GM21786 (cell line): ENCODE data around the gene KMT2E.
"Not testable (repeated sequence)": the region's sequence is repeated elsewhere in the genome, so short reads cannot be mapped to it uniquely, and the experiment has no call there.

Source experiments
- ATAC-seq: cut with Tn5 transposase; IDR thresholded peaks from one replicate; pipeline ENCODE4 v1.9.1; 2021; ENCODE audit not compliant: unreplicated experiment

KMT2E gene

GRCh38 chr7:105022458-105022857 is 8.5 kb downstream of the KMT2E start:
- ATAC-seq, result no peak

- ATAC-seq, result no peak
Observed at GRCh38 chr7:105024734-105025133, 10.7 kb downstream of the KMT2E start.

- ATAC-seq, result no peak
Observed at GRCh38 chr7:105026750-105027149, 12.7 kb downstream of the KMT2E start.

- ATAC-seq, result no peak
Observed at GRCh38 chr7:105027176-105027853, 13.3 kb downstream of the KMT2E start.

- peak; percentile 62 for ATAC-seq
Observed at GRCh38 chr7:105028004-105028403, 14.0 kb downstream of the KMT2E start.

GRCh38 chr7:105028941-105029340 is 14.9 kb downstream of the KMT2E start:
- not testable (repeated sequence) for ATAC-seq

- ATAC-seq, result no peak
Observed at GRCh38 chr7:105030447-105030846, 16.4 kb downstream of the KMT2E start.

GRCh38 chr7:105032553-105033214 is 18.7 kb downstream of the KMT2E start:
- ATAC-seq, result no peak

GRCh38 chr7:105035349-105035748 is 21.3 kb downstream of the KMT2E start:
- ATAC-seq, result no peak

- no peak for ATAC-seq
Observed at GRCh38 chr7:105036217-105037168, 22.5 kb downstream of the KMT2E start.

- ATAC-seq, result no peak
Observed at GRCh38 chr7:105037319-105037718, 23.3 kb downstream of the KMT2E start.

- ATAC-seq, result no peak
Observed at GRCh38 chr7:105044449-105045070, 30.6 kb downstream of the KMT2E start.

GRCh38 chr7:105046414-105046813 is 32.4 kb downstream of the KMT2E start:
- no peak for ATAC-seq

GRCh38 chr7:105047932-105048331 is 33.9 kb downstream of the KMT2E start:
- no peak for ATAC-seq

GRCh38 chr7:105050493-105050892 is 36.5 kb downstream of the KMT2E start:
- ATAC-seq, result no peak

- ATAC-seq, result not testable (repeated sequence)
Observed at GRCh38 chr7:105050899-105051298, 36.9 kb downstream of the KMT2E start.

GRCh38 chr7:105055084-105055483 is 41.1 kb downstream of the KMT2E start:
- ATAC-seq, result no peak

GRCh38 chr7:105055621-105056020 is 41.6 kb downstream of the KMT2E start:
- no peak for ATAC-seq

- ATAC-seq, result no peak
Observed at GRCh38 chr7:105057472-105057871, 43.5 kb downstream of the KMT2E start.

- no peak for ATAC-seq
Observed at GRCh38 chr7:105060437-105060836, 46.4 kb downstream of the KMT2E start.

GRCh38 chr7:105060923-105061322 is 46.9 kb downstream of the KMT2E start:
- ATAC-seq, result no peak
